Neural progenitor cell (in vitro differentiated cells): Measurements from ENCODE around the gene MGRN1. TPM values are rescaled to one million over a fixed set of nuclear protein-coding genes. Genes with fewer than 3 reads are reported as not detected.

Experiments used
- DNase-seq: peaks from one replicate; pipeline ENCODE4 v3.0.0-alpha.2; 2016; ENCODE audit warnings: low spot score
- H2AFZ ChIP-seq: fragments of 200-600 bp; sonication (generic); replicated peaks from 2 replicates; pipeline ENCODE4 v1.6.1; 2016; ENCODE audit warnings: antibody characterized with exemption
- H3F3A ChIP-seq: fragments of 200-600 bp; sonication (generic); 2 replicates; pipeline ENCODE4 v1.6.1; 2016; ENCODE audit warnings: antibody characterized with exemption, low read depth
- H3K27ac ChIP-seq: fragments of 200-600 bp; sonication (generic); 2 replicates; pipeline ENCODE4 v1.5.1; 2016; ENCODE audit warnings: mild to moderate bottlenecking
- H3K27me3 ChIP-seq: fragments of 200-600 bp; sonication (generic); 2 replicates; pipeline ENCODE4 v1.6.1; 2016; ENCODE audit warnings: mild to moderate bottlenecking, moderate library complexity
- H3K36me3 ChIP-seq: fragments of 200-600 bp; sonication (generic); 2 replicates; pipeline ENCODE4 v1.5.1; 2016
- H3K4me1 ChIP-seq: fragments of 200-600 bp; sonication (generic); 2 replicates; pipeline ENCODE4 v1.6.1; 2016; ENCODE audit warnings: mixed run types
- H3K4me2 ChIP-seq: fragments of 200-600 bp; sonication (generic); 2 replicates; pipeline ENCODE4 v1.6.1; 2016
- H3K4me3 ChIP-seq: fragments of 200-600 bp; sonication (generic); 2 replicates; pipeline ENCODE4 v1.5.1; 2016
- H3K79me2 ChIP-seq: fragments of 200-600 bp; sonication (generic); 2 replicates; pipeline ENCODE4 v1.6.1; 2016; ENCODE audit warnings: low read depth
- H3K9ac ChIP-seq: fragments of 200-600 bp; sonication (generic); 2 replicates; pipeline ENCODE4 v1.6.1; 2016
- H3K9me3 ChIP-seq: fragments of 200-600 bp; sonication (generic); 2 replicates; pipeline ENCODE4 v1.5.1; 2016; ENCODE audit warnings: low read depth
- H4K20me1 ChIP-seq: fragments of 200-600 bp; sonication (generic); 2 replicates; pipeline ENCODE4 v1.6.1; 2016; ENCODE audit warnings: low read depth
- H3K27ac Mint-ChIP-seq: 3 replicates; pipeline ENCODE4 v1.8.0; 2021; ENCODE audit warnings: mixed read lengths
- H3K27me3 Mint-ChIP-seq: 2 replicates; pipeline ENCODE4 v1.8.0; 2022; ENCODE audit warnings: low read depth, mild to moderate bottlenecking, inconsistent platforms, moderate library complexity, mixed read lengths; ENCODE audit not compliant: insufficient read depth
- H3K36me3 Mint-ChIP-seq: 3 replicates; pipeline ENCODE4 v1.8.0; 2021; ENCODE audit warnings: mixed read lengths
- H3K4me1 Mint-ChIP-seq: 3 replicates; pipeline ENCODE4 v1.8.0; 2021; ENCODE audit warnings: mixed read lengths
- H3K4me3 Mint-ChIP-seq: 3 replicates; pipeline ENCODE4 v1.8.0; 2021; ENCODE audit warnings: mild to moderate bottlenecking, moderate library complexity, mixed read lengths
- H3K9me3 Mint-ChIP-seq: 3 replicates; pipeline ENCODE4 v1.8.0; 2020; ENCODE audit warnings: mixed read lengths
- CTCF ChIP-seq: fragments of 200-600 bp; sonication (generic); IDR thresholded peaks from 2 replicates; pipeline ENCODE4 v1.5.1; 2017; ENCODE audit warnings: antibody characterized with exemption, mild to moderate bottlenecking
- EZH2 ChIP-seq: fragments of 200-600 bp; sonication (generic); IDR thresholded peaks from 2 replicates; pipeline ENCODE4 v1.6.1; 2017; ENCODE audit warnings: antibody characterized with exemption, mild to moderate bottlenecking, moderate library complexity
- EZH2phosphoT487 ChIP-seq: fragments of 200-600 bp; sonication (generic); IDR thresholded peaks from 2 replicates; pipeline ENCODE4 v1.6.1; 2017; ENCODE audit warnings: antibody characterized with exemption
- total RNA-seq: library from RNA; depleted of rRNA; stranded (reverse); fragments of >200 nt; gene quantifications from 2 replicates; pipeline ENCODE4 v1.2.3, GENCODE V29; 2015; ENCODE audit warnings: low replicate concordance

MGRN1 gene
- total RNA-seq, 1 donor from 2014 or later = 17.5 TPM

DNA sequence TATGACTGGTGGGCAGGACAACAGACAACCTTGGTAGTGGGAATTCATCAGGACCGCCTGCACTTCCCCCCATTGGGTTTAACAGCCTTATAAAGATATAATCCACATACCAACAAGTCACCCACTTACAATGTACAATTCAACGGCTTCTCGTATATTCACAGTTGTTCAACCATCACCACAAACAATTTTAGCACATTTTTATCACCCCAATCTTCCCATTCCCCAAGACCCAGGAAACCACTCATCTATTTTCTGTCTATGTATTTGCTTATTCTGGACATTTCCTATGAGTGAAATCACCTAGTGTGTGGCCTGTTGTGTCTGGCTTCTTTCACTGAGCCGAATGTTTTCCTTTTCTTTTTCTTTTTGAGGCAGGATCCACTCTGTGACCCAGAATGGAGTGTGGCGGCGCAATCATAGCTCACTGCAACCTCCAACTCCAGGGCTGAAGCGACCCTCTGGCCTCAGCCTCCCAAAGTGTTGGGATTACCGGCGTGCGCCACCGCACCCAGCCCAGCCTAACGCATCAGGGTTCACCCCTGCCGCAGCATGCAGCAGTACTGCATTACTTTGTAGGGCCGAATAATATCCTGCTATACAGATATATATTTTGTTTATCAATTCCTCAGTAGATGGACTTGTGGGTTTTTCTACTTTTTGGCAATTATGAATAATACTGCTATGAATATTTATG, 98.6 kb downstream of the MGRN1 start:
- no peak overlapping the region for H3K9ac ChIP-seq
- no peaks in the 10 kb centered on the region for H3K4me1 ChIP-seq
- no peaks in the 10 kb centered on the region for H4K20me1 ChIP-seq
- Mint-ChIP-seq H3K4me1 (no peaks in the 10 kb centered on the region), H3K36me3 (peaks cover 8% of the 10 kb centered on the region), H3K9me3 (no peaks in the 10 kb centered on the region), H3K27me3 (no peaks in the 10 kb centered on the region), H3K4me3 (no peak overlapping the region), H3K27ac (no peak overlapping the region)
- no peaks in the 10 kb centered on the region for H3K79me2 ChIP-seq
- no peak for DNase-seq
- H3K27me3 ChIP-seq = no peaks in the 10 kb centered on the region
- TF ChIP-seq EZH2phosphoT487 (no peak), CTCF (no peak), EZH2 (no peak)
- H3F3A ChIP-seq = no peaks in the 10 kb centered on the region
- H3K27ac ChIP-seq = no peak overlapping the region
- no peak overlapping the region for H3K4me3 ChIP-seq
- H3K4me2 ChIP-seq = no peak overlapping the region
- H3K36me3 ChIP-seq = no peaks in the 10 kb centered on the region
- no peaks in the 10 kb centered on the region for H3K9me3 ChIP-seq
- no peak overlapping the region for H2AFZ ChIP-seq

DNA sequence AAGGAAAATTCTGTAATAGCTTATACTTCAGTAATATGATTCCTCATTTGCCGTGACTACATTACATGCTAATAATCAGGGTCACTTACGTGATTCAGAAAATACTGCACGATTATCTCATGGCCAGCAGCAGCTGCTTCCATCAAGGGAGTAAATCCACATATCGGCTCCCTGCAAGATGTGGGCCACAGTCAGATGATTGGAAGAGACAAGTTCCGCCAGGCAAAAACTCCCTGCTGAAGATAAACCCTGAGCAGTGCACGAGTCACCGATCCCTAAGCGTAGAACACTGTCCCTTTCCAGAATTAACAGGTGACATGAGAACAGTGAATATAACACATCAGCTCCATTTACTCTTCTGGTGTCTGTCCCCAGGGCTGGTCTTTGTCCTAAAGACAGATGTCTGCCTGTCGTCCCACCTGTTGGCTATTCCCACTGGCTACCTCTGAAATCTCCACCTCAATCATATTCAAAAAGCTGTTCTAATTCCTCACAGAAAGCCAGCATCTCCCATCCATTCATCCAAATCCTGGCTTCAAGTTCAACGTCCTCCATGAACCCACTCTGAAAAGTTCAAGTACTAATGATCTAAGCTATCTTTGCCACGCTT, 100.1 kb downstream of the MGRN1 start:
- no peak overlapping the region for H3K9ac ChIP-seq
- no peaks in the 10 kb centered on the region for H3K79me2 ChIP-seq
- H3K4me1 ChIP-seq = no peaks in the 10 kb centered on the region
- Mint-ChIP-seq H3K4me1 (no peaks in the 10 kb centered on the region), H3K36me3 (peaks cover 6% of the 10 kb centered on the region), H3K9me3 (no peaks in the 10 kb centered on the region), H3K27ac (no peak overlapping the region), H3K27me3 (no peaks in the 10 kb centered on the region), H3K4me3 (no peak overlapping the region)
- H3K4me3 ChIP-seq = no peak overlapping the region
- TF ChIP-seq EZH2 (no peak), EZH2phosphoT487 (no peak), CTCF (no peak)
- H4K20me1 ChIP-seq = no peaks in the 10 kb centered on the region
- H2AFZ ChIP-seq = no peak overlapping the region
- H3F3A ChIP-seq = no peaks in the 10 kb centered on the region
- no peak for DNase-seq
- no peak overlapping the region for H3K4me2 ChIP-seq
- no peaks in the 10 kb centered on the region for H3K9me3 ChIP-seq
- no peak overlapping the region for H3K27ac ChIP-seq
- H3K36me3 ChIP-seq = no peaks in the 10 kb centered on the region
- H3K27me3 ChIP-seq = no peaks in the 10 kb centered on the region

- H3K27ac ChIP-seq = no peak overlapping the region
- H4K20me1 ChIP-seq = no peaks in the 10 kb centered on the region
- H3K27ac Mint-ChIP-seq = no peak overlapping the region
- H2AFZ ChIP-seq = no peak overlapping the region
- no peaks in the 10 kb centered on the region for H3K4me1 Mint-ChIP-seq
- no peaks in the 10 kb centered on the region for H3K36me3 ChIP-seq
- no peaks in the 10 kb centered on the region for H3K27me3 Mint-ChIP-seq
- no peak overlapping the region for H3K9ac ChIP-seq
- DNase-seq = no peak
- no peaks in the 10 kb centered on the region for H3K4me1 ChIP-seq
- H3K4me2 ChIP-seq = no peak overlapping the region
- peaks cover 9% of the 10 kb centered on the region for H3K36me3 Mint-ChIP-seq
- no peaks in the 10 kb centered on the region for H3K9me3 Mint-ChIP-seq
- peaks cover 16% of the 10 kb centered on the region for H3K79me2 ChIP-seq
- no peak overlapping the region for H3K4me3 Mint-ChIP-seq
- H3F3A ChIP-seq = no peaks in the 10 kb centered on the region
- H3K27me3 ChIP-seq = no peaks in the 10 kb centered on the region
- TF ChIP-seq EZH2phosphoT487 (no peak), EZH2 (no peak), CTCF (no peak)
- H3K9me3 ChIP-seq = no peaks in the 10 kb centered on the region
- no peak overlapping the region for H3K4me3 ChIP-seq
These were observed 102.0 kb downstream of the MGRN1 start for GRCh38 chr16:4726616-4727015.
